Spleen (tissue), 11 donors: ENCODE results near the gene BCKDK. TPM values are rescaled to one million over a fixed set of nuclear protein-coding genes. Genes with fewer than 3 reads are reported as not detected.

Experiments used
- DNase-seq: peaks from one replicate; pipeline ENCODE4 v3.0.0-alpha.2; 2020
- H3K27ac ChIP-seq, 8 donors: fragments of 200-600 bp; sonication (generic) in 7 of 8; 1 replicate in 4 of 8; 2 replicates in 4 of 8; pipeline versions ENCODE4 v1.5.0 to v1.8.0; 2016 to 2021; ENCODE audit warnings: inconsistent platforms in 4 of 8, mild to moderate bottlenecking in 4 of 8, moderate library complexity in 1 of 8
- H3K27me3 ChIP-seq, 7 donors: fragments of 200-600 bp; sonication (generic) in 6 of 7; replicated peaks in 1 of 7; 1 replicate in 4 of 7; 2 replicates in 3 of 7; pipeline versions ENCODE4 v1.5.0 to v1.8.0; 2016 to 2021; ENCODE audit warnings: inconsistent platforms in 3 of 7, mild to moderate bottlenecking in 1 of 7
- H3K36me3 ChIP-seq, 6 donors: fragments of 200-600 bp; sonication (generic) in 5 of 6; 1 replicate in 4 of 6; 2 replicates in 2 of 6; pipeline versions ENCODE4 v1.5.0 to v1.8.0; 2016 to 2021; ENCODE audit warnings: inconsistent platforms in 2 of 6
- H3K4me1 ChIP-seq, 6 donors: fragments of 200-600 bp; sonication (generic) in 5 of 6; 1 replicate in 3 of 6; 2 replicates in 3 of 6; pipeline versions ENCODE4 v1.5.0 to v1.8.0; 2016 to 2021; ENCODE audit warnings: inconsistent platforms in 3 of 6
- H3K4me3 ChIP-seq, 8 donors: fragments of 200-600 bp; sonication (generic) in 7 of 8; 1 replicate in 4 of 8; 2 replicates in 4 of 8; pipeline versions ENCODE4 v1.5.0 to v1.8.0; 2016 to 2021; ENCODE audit warnings: inconsistent platforms in 4 of 8, mild to moderate bottlenecking in 4 of 8, moderate library complexity in 2 of 8
- H3K9me3 ChIP-seq, 8 donors: fragments of 200-600 bp; sonication (generic) in 7 of 8; 1 replicate in 4 of 8; 2 replicates in 4 of 8; pipeline versions ENCODE4 v1.5.0 to v1.8.0; 2016 to 2021; ENCODE audit warnings: inconsistent platforms in 4 of 8
- CTCF ChIP-seq, 11 experiments: fragments of 200-600 bp in 7 of 11; fragments of 450-650 bp in 4 of 11; sonication (generic) in 4 of 11; IDR thresholded peaks in 8 of 11; conservative IDR thresholded peaks in 3 of 11; 1 replicate in 7 of 11; 2 replicates in 4 of 11; pipeline versions ENCODE4 v1.4.0 to v1.8.0; 2016 to 2021; ENCODE audit warnings: antibody characterized with exemption in 11 of 11, inconsistent platforms in 4 of 11, mild to moderate bottlenecking in 1 of 11
- POLR2A ChIP-seq, 3 donors: fragments of 450-650 bp; IDR thresholded peaks; one replicate each; pipeline ENCODE4 v1.5.1; 2017; ENCODE audit warnings: antibody characterized with exemption in 3 of 3, mild to moderate bottlenecking in 1 of 3
- POLR2AphosphoS5 ChIP-seq, 3 donors: sonication (generic); formaldehyde crosslinking; IDR thresholded peaks; one replicate each; pipeline ENCODE4 v1.5.1; 2017; ENCODE audit warnings: antibody characterized with exemption in 3 of 3
- WGBS, 5 donors: extraction: QIAGEN DNeasy Blood & Tissue Kit in 3 of 5; methylation state at CpG; one replicate each; pipeline versions ENCODE4 v1.1.5 to v1.1.7; 2013 to 2018; 5-methylcytosine and 5-hydroxymethylcytosine counted together
- intact Hi-C: fragments of 100-400 bp; cut with DNase I; formaldehyde crosslinking; loops from one replicate; pipeline ENCODE4 v1.15.0; 2023; ENCODE audit warnings: low total_unique reads
- polyA plus RNA-seq, 3 donors: library from polyadenylated mRNA; stranded (reverse); fragments of 200-250 nt; gene quantifications; one replicate each; pipeline ENCODE4 v1.2.1, GENCODE V29; 2013
- total RNA-seq, 7 donors: library from RNA; depleted of rRNA in 3 of 7; stranded (reverse); fragments of >200 nt in 3 of 7; fragmentation: NEBNext Ultra II Directional in 4 of 7; extraction: Animal tissue kit (Norgen Biotek cat#: 25700) in 4 of 7; gene quantifications; one replicate each; pipeline versions ENCODE4 v1.1.0 to v1.2.1, GENCODE V29; 2016 to 2021
- donor health status: healthy with polysubstance abuse.
- donor health status: DM: no; HTN: no; CAD: no; lungs with moderate emphysema.
- donor health status: DM: no; HTN: no; CAD: no.
- donor health status: Bipolar disorder and iron deficiency.
- donor health status: healthy.
- donor health status: DM: no; HTN: no; CAD: no.
- donor health status: DM: yes; HTN: yes; CAD: no.

BCKDK gene
- total and polyA plus RNA-seq, 10 donors, result 15.0 to 55.7 (median 39.0) TPM

- no peaks in the 10 kb centered on the region for H3K27me3 ChIP-seq
- intact Hi-C loops, result no loop called here
- peak overlapping the region in 3 of 8 donors; percentile 82 to 97 (median 88) for H3K4me3 ChIP-seq
- no peaks in the 10 kb centered on the region for H3K9me3 ChIP-seq
- H3K27ac ChIP-seq, result peak overlapping the region in 3 of 8 donors; percentile 87 to 96 (median 95)
- H3K36me3 ChIP-seq, result peaks cover 0 to 44% (median 37%) of the 10 kb centered on the region in 6 donors
- peaks cover 11 to 72% (median 48%) of the 10 kb centered on the region in 6 donors for H3K4me1 ChIP-seq
- no peak for DNase-seq
- no peak for TF ChIP-seq POLR2AphosphoS5 (IDR thresholded peaks at IDR 0.05)
- no peak for TF ChIP-seq CTCF (IDR thresholded peaks at IDR 0.05 in 8 of 11, conservative IDR thresholded peaks at IDR 0.05 in 3 of 11)
- no peak for TF ChIP-seq POLR2A (IDR thresholded peaks at IDR 0.05)
- 91 to 95% (median 94%) methylated on average over 10 to 12 of the region's 12 CpGs for WGBS, 5 donors
Measured at GRCh38 chr16:31109622-31110021, 1.4 kb downstream of the BCKDK start.

GRCh38 chr16:31110106-31111034, 2.2 kb downstream of the BCKDK start:
- Histone ChIP-seq H3K27ac (peak overlapping the region in 2 of 8 donors; percentile 95 to 96), H3K27me3 (no peaks in the 10 kb centered on the region), H3K36me3 (peaks cover 0 to 44% (median 37%) of the 10 kb centered on the region in 6 donors), H3K9me3 (no peaks in the 10 kb centered on the region), H3K4me1 (peaks cover 11 to 77% (median 47%) of the 10 kb centered on the region in 6 donors), H3K4me3 (no peak overlapping the region)
- no peak for DNase-seq
- 85 to 93% (median 90%) methylated on average over 21 to 26 of the region's 26 CpGs for WGBS, 5 donors
- intact Hi-C loops, result no loop called here
- TF ChIP-seq CTCF (IDR thresholded peaks at IDR 0.05 in 8 of 11, conservative IDR thresholded peaks at IDR 0.05 in 3 of 11), result no peak
- TF ChIP-seq POLR2A (IDR thresholded peaks at IDR 0.05), result no peak
- no peak for TF ChIP-seq POLR2AphosphoS5 (IDR thresholded peaks at IDR 0.05)

- peak in 1 of 3 donors; percentile 53 for TF ChIP-seq POLR2AphosphoS5 (IDR thresholded peaks at IDR 0.05)
- no peak for TF ChIP-seq CTCF (IDR thresholded peaks at IDR 0.05 in 8 of 11, conservative IDR thresholded peaks at IDR 0.05 in 3 of 11)
- no peaks in the 10 kb centered on the region for H3K27me3 ChIP-seq
- no peak overlapping the region for H3K4me3 ChIP-seq
- no peak for DNase-seq
- H3K9me3 ChIP-seq, result no peaks in the 10 kb centered on the region
- WGBS, 5 donors, result 82 to 98% (median 95%) methylated on average over 9 to 23 of the region's 23 CpGs
- H3K36me3 ChIP-seq, result peaks cover 0 to 44% (median 37%) of the 10 kb centered on the region in 6 donors
- intact Hi-C loops, result no loop called here
- peaks cover 12 to 81% (median 47%) of the 10 kb centered on the region in 6 donors for H3K4me1 ChIP-seq
- peak overlapping the region in 5 of 8 donors; percentile 47 to 99 (median 79) for H3K27ac ChIP-seq
Measured at GRCh38 chr16:31111881-31112466, 3.8 kb downstream of the BCKDK start.

GRCh38 chr16:31112711-31113110, 4.5 kb downstream of the BCKDK start:
- WGBS, 5 donors, result 65 to 86% (median 73%) methylated on average over 2 of the region's 2 CpGs
- H3K36me3 ChIP-seq, result peaks cover 0 to 44% (median 37%) of the 10 kb centered on the region in 6 donors
- intact Hi-C loops, result no loop called here
- no peaks in the 10 kb centered on the region for H3K9me3 ChIP-seq
- TF ChIP-seq CTCF (IDR thresholded peaks at IDR 0.05 in 8 of 11, conservative IDR thresholded peaks at IDR 0.05 in 3 of 11) (no peak), POLR2AphosphoS5 (IDR thresholded peaks at IDR 0.05) (no peak), POLR2A (IDR thresholded peaks at IDR 0.05) (no peak)
- peak overlapping the region in 1 of 8 donors; percentile 22 for H3K4me3 ChIP-seq
- peak overlapping the region in 7 of 8 donors; percentile 47 to 99 (median 76) for H3K27ac ChIP-seq
- peaks cover 13 to 77% (median 42%) of the 10 kb centered on the region in 6 donors for H3K4me1 ChIP-seq
- H3K27me3 ChIP-seq, result no peaks in the 10 kb centered on the region
- DNase-seq, result no peak
